ENCODE measurements around the gene DPAGT1.
"Not testable (repeated sequence)": the region's sequence is repeated elsewhere in the genome, so short reads cannot be mapped to it uniquely, and the experiment has no call there.

Gene DPAGT1

DNA sequence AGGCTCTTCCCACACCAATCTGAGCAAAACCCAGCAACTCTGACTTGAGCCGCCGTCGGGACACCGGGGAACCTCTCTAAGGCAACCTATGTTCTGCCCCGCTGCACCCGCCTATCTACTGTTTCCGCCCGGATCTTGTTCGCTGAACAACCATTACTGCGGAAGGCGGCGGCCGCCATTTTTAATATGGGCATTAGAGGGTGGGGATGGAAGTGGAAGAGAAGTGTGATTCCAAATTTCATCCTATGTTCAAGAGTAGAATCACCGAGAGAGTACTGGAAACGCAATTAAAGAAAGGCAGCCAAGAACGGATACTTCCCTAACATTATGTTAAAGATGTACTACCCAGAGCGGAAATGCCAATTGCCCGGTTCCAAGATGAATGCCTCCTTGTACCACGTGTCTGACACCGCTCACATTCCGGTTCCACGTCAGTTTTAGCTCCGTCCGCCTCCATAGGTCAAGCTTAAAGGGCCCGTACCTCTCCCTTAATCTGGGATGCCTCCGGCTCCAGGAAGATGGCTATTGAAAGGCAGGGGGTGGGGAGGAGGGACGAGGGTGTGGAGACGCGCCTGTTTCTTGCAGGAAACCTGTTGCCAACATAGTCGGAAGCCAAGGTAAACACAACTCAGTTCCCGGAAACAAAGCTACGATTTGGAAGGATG lies at the start of gene DPAGT1:
TSS of gene DPAGT1 (minus strand) at position 95 of the 665 bp plus-strand sequence. CDS start 198 bp downstream, outside the sequence.
- DNase-seq (peak; percentile 85), ATAC-seq (peak; percentile 87)

DNA sequence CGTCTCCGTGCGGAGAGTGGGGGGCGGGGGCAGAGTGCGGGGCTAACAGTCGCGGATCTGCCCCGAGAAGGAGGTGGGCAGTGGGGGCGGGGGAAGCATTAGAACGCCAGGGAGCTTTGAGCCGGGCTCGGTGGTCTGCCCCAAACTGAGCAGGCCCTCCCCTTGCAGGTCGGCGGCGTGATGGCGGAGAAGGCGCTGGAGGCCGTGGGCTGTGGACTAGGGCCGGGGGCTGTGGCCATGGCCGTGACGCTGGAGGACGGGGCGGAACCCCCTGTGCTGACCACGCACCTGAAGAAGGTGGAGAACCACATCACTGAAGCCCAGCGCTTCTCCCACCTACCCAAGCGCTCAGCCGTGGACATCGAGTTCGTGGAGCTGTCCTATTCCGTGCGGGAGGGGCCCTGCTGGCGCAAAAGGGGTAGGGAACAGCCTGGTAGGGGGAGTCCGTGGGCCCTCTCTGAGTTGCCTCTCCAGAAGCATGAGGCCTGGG lies 48.2 kb upstream of the DPAGT1 start:
- DNase-seq (no peak), ATAC-seq (no peak)

DNA sequence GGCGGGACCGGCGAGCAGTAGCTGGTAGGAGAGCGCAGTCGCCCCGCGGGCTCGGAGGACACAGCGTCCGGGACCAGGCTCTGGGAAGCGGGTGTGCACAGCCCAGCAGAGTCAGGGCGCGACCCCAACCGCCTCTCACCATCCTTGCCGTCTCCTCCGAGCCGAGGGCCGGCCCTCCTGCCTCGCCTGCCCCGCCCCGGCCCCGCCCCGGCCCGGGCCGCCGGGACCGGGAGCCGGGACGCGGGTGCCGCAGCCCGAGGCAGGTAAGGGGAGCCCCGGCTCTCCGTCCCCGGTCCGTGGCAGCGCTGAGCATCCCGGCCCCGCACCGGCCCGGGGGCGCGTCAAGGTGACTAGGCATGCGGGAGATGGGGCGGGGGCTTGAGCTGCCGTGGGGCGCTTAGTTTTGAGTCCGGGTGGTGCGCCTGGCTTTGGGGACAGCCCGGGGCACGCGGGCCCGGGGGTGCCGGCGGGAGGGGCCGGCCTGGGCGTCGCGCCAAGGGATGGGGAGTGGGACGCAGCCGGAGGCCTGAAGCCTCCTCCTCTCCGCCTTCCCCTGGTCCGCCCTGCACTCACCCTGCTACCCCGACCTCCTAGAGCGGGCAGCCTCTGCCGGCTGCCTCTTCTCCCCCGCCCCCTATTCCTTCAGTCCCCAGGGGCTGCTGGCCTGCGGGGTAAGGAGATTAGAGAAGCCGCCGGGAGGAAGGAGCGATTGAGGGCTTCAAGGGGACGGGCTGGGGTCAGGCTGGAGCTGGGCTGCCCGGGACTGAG lies 47.5 kb upstream of the DPAGT1 start, which contains the start of gene ABCG4:
TSS of gene ABCG4 (plus strand) at position 35 of the 768 bp plus-strand sequence. CDS start 914 bp downstream, outside the sequence.
- DNase-seq, result peak; percentile 25
- ATAC-seq, result peak; percentile 67

DNA sequence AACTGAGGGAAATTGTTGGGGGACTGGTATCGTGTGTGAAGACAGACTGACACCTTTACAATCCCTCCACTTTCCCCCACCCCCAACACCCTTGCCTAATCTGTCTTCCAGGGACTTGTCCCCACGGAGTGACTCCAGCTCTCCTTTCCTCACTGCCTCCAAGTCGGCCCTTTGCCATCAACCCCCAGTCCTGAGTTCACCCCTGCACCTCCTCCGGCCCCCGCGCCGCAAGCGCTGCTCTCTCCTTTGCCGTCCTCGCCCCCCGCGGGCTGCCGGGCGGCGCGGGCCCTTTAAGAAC lies 47.0 kb upstream of the DPAGT1 start:
- no peak for ATAC-seq
- no peak for DNase-seq

DNA sequence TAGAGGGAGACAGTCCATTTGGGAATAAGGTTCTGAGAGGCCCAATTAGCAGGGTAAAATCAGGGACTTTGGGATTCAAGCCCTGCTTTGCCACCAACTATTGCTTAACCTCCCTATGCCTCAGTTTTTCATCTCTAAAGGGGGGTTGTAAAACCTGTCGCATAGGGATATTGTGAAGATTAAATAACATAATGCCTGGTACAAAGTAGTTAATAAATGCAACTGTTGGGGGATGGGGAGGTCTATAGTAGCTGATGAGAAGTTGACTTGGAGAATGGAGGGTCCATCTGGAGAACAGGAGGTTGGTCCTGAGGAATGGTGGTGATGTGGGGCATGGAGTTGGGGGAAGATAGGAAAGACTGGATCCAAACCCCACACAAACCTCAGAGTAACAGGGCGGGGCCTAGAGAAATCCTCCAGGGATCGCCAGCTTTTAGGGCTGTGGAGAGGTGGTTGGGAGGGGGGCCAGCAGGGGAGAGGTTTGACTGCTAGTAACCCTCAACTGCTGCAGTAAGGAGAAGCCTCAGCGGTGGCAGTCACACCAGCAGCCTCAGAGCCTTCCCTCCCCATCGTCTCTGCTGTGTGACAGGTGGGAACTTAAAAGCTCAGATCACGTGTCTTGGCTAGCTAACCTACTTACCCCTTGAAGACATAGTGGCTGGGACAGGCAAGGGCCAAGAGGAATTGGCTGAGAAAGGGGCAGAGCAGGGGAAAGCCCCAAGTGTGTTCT lies 46.1 kb upstream of the DPAGT1 start:
- DNase-seq (no peak), ATAC-seq (no peak)

DNA sequence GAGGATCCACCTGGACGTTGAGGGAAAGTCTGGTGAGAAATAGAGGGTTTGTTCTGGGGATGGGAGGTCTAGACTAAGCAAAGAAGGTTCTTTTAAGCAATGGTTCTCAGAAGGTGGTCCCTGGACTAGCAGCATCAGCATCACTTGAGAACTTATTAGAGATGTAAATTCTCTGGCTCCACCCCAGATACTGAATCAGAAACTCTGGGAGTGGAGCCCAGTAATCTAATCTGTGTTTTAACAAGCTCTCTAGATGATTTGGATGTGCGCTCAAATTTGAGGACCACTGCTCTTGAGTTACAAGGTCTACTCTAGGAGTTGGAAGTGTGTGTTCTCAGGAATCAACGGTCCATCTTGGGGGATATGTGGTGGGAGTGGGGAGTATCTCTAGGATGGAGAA lies 43.9 kb upstream of the DPAGT1 start:
- no peak for DNase-seq
- ATAC-seq, result no peak

DNA sequence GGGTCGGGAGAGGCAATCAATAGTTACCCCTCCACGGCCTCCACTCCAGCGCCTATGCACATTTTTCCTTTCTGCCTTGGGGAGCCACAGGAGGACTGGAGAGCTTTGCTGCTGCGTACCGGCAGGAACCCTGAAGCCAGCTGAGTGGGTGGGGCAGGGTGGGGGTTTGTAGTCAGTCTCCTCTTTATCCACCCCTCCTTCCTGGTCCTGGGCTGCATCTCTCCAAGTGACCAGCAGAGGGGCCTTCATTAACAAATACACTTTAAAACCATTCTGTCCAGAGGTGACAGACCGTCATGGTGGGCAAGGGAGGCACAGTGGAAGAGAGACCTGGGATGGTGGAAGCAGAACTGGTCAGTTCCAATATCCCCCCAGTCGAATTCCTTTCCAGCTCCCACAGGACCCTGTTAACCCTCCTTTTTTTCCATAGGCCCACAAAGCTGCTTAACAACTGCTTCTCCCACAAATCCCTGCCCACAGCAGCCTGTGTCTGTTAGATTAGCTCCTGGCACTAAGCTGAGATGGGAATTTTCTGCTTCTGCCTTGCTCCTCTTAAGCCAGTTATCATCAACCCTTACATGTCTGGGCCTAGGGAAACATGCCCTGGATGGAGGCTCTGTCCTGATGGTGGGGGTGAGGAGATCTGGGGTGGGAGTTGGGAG lies 43.3 kb upstream of the DPAGT1 start:
- no peak for ATAC-seq
- peak; percentile 29 for DNase-seq

DNA sequence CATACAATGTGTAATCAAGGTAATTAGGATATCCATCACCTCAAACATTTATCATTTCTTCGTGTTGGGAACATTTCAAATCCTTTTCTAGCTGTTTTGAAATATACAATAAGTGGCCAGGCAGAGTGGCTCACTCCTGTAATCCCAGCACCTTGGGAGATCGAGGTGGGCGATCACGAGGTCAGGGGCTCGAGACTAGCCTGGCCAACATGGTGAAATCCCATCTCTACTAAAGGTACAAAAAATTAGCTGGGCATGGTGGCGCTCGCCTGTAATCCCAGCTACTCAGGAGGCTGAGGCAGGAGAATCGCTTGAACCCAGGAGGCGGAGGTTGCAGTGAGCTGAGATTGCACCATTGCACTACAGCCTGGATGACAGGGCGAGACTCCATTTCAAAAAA lies 37.6 kb upstream of the DPAGT1 start:
- ATAC-seq, DNase-seq: not testable (repeated sequence)

DNA sequence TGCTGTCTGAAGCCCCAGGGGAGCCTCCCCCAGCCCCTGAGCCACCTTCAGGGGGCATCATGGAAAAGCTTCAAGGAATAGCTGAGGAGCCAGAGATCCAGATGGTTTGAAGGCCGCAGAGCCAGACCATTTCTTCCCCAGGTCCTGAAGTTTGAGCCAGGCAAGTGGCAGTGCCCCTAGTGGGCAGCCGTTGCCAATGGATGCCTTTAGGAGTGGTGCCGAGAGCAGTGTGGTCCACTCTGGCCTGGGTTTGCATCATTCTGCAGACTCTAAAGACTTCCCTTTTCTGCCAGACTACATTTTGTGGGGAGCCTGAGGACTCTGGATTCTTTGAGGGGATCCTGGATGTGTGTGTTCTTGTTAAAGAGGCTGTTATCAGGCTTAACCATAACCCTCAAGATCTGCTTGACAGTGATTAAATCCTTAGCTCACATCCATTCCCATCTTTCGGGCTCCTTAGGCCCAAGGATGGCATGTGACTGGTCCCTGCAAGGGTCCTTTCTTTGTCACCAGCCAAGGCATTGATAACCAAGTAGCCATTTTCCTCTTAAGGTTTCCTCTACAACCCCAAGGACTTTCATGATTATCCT lies 32.8 kb upstream of the DPAGT1 start:
- ATAC-seq (peak; percentile 36), DNase-seq (no peak)

DNA sequence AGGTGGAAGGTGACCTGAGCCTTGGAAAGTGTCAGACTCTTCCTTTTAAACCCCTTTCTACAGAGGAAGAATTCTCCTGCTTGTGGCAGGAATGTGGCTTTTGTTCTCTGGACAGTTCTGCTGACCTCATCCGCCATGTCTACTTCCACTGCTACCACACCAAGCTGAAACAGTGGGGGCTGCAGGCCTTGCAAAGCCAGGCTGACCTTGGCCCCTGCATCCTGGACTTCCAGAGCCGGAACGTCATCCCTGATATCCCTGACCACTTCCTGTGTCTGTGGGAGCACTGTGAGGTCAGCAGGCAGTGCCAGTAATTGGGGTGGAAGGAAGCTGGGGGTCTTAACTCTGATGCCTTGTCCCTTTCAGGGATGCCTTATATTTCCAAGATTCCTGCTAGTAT lies 29.0 kb upstream of the DPAGT1 start:
- DNase-seq (no peak), ATAC-seq (no peak)

DNA sequence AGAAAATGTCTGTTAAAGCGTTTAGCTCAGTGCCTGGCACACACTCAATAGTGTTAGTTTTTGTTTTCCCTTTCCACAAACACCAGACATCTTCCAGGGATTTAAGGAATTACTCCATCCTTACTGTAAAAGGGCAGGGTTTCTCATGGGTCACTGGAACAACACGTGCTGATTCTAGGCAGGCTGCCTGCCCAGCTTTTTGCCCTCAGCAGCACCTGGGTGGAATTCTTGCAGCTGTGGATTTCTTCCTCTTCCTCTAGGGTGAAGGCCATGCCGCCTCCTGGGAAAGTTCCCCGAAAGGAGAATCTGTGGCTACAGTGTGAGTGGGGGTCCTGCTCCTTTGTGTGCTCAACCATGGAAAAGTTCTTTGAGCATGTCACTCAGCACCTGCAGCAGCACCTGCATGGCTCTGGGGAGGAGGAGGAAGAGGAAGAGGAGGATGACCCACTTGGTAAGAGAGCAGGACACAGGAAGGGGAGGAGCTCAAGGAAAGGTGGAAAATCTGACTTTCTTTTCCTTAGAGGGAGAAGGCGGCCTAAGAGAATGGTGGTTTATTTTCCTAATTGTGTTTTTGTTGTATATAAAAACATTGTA lies 25.1 kb upstream of the DPAGT1 start:
- DNase-seq (no peak), ATAC-seq (peak; percentile 49)

DNA sequence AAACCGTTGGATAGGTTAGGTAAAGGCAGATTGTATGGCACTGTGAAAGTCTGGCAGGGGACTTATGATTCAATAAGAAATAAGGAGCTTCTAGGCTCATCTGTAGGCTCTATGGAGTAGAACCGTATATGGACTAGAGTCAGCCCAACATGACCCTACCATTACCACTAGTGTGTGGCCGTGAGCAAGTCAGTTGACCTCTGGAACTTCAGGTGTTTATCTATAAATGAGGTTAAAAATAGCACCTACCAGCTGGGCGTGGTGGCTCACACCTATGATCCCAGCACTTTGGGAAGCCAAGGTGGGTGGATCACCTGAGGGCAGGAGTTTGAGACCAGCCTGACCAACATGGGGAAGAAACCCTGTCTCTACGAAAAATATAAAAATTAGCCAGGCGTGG lies 24.2 kb upstream of the DPAGT1 start:
- DNase-seq (no peak), ATAC-seq (no peak)

DNA sequence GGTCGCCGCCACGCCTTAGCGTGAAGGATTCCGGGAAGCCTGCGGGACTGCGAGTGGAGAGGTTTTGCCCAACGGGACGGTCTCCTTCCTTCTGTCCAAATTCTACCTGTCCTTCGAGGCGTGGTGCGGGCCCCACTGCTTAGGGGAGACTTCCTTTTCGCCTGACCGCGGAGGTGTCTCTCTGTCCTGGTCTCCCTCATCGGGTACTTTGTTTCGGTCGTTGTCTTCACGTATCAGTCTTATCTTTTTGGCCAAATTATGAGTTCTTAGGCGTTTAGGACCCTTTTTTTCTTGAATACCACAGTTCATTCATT lies 20.1 kb upstream of the DPAGT1 start:
- no peak for ATAC-seq

DNA sequence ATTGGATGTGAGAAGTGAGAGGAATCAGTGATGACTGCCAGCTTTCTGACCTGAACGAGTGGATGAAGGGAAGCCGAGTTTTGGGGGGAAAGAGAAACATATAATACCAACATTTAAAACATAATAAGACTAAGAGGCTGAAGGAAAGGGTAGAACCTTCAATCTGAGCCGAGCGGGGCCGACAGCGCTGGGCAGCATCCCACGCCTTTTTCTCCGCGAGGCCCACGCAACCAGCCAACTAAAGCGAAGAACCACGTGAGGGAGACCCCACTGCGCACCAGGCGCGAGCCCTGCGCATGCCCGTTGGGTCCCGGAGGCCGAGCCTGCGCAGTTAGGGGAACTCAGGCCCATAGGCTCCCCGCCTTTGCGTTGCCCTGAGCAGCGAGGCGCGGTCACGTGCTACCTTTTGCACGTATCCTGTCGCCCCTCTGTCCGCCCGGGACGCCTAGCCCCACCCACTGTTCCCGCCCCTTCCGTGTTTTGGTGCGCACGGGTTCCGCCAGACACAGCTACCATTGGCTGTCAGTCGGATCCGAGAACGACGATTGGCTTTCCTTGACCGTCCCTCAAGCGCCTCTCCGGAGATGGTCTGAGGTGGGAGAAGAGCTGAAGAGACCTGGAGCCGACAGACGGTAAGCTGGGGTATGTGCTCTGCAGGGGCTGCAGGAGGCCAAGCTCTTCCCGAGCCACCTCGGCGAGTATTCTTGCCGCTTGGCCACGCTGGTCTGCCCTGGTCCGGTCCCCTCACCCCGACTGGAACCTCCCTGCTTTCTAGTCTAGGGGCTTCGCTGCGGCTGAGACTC lies 19.6 kb upstream of the DPAGT1 start, which contains the start of gene HINFP:
TSS of gene HINFP (plus strand) at position 573 of the 803 bp plus-strand sequence. CDS start 5,365 bp downstream, outside the sequence.
- ATAC-seq, result peak; percentile 99

More for the DNA sequence above, 20.1 kb upstream of the DPAGT1 start:
- no peak for DNase-seq

DNA sequence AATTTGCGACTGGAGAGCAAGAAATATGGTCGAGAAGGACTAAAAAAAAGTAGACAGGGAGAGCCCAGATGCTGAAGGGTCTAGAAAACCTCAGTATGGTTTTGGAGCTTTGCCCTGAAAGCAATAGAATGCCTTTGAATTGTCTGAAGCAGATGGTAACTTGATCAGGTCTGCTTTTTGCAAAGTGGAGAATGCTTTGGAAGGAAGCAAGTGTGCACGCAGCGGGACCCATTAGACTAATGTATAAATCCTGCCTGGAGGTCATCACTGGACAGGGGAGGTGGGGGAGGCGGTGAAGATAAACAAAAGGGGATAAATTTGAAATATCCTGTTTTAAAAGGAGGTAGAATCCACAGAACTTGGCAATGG lies 19.0 kb upstream of the DPAGT1 start:
- DNase-seq (no peak), ATAC-seq (no peak)

More for the DNA sequence above, 19.6 kb upstream of the DPAGT1 start, which contains the start of gene HINFP:
- DNase-seq, result peak; percentile 100

DNA sequence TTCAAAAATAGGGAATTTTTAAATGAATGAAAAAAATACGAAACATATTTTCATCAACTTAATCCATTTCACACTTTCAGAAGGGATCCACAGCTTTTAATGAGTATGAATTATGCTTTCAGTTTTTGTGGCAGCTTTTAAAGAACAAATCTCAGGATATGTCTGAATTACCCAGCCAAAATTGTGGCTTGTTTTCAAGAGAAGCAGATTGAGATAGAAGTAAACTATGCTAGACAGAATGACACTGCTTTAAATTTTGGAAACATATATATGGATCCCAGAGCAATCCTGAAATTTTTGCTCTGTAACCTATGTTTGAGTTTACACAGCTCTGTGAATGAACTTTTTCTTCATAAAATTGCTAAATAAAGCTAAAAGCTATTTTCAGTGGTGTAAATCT lies 17.3 kb upstream of the DPAGT1 start:
- ATAC-seq, result no peak
- no peak for DNase-seq

DNA sequence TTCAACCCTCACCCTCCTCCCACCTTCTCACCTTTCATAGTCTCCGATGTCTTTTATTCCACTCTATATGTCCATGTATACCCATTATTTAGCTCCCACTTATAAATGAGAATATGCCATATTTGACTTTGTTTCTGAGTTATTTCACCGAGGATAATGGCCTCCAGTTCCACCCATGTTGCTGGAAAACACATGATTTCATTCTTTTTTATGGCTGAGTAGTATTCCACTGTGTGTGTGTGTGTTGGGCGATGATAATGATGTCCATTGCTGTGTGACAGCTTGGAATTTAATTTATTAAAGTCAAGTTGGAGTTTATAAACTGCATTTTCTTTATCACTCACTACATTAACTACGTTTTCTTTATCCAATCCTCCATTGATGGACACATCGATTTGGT lies 16.6 kb upstream of the DPAGT1 start:
- ATAC-seq, result no peak
- DNase-seq, result no peak

DNA sequence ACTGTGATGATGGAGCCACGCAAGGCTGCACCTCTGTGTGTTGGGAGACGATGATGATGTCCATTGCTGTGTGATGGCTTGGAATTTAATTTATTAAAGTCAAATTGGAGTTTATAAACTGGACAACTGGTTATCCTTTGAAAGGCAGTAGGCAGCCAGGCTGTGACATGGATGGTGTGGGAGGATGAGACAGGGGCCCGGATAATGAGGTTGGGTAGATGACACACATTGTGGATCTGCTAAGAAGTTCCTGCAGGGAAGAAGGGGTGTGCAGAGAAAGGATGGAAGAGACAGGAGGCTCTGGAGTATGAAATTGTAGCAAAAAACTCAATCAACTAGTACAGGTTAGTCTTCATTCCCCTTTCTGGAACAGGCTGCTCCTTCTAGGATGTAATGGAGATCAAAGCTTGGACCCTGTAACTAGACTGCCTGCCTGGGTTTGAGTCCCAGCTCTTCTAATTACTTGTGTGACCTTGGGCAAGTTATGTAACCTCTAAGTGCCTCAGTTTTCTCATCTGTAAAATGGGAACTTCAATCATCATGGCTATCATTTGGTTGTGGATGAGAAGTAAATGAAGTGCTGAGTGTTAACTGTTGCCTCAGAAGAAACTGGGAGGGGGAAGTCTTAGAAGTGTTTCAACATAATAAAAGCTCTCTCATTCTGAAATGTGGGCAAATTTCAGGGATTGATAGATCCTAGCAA lies 15.5 kb upstream of the DPAGT1 start:
- ATAC-seq (no peak), DNase-seq (no peak)

DNA sequence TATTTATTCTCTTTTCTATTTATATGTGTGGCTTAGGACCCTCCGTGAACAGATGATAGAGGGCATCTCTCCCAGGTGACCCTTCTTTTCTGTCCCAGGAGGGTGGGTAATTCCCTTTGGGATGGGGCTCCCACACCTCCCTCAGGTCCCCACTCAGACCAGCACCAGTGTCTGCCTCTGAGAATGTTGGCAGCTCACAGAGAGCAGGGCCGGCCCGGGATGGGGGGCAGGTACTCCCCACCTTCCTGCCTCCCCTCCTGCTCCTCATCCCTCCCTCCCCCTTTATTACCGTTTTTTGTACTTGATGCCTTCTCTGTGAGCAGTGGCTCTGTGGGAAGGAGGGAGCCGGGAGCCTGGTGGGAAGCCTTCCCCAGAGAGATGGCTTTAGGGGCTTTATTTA lies 14.9 kb upstream of the DPAGT1 start:
- no peak for DNase-seq

DNA sequence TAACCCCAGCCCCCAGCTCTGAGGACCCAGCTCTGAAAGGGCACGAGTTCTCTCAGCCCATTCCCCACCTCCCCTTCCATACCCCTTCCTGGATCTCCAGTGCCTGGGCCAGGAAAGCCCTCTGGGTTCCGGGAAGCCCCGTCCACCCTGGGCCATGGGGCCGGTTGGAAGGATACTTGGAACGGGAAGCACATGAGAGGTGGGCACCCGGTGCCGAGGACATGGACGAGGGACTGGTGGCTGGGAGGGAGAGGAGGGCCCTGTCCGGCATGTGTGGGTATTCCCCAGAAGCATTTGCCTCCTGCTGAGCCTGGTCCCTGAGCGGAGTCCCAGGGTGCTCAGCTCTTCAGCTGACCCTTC lies 14.6 kb upstream of the DPAGT1 start:
- ATAC-seq, result no peak
- no peak for DNase-seq

More for the DNA sequence above, 14.9 kb upstream of the DPAGT1 start:
- no peak for ATAC-seq

All from stimulated activated naive CD8-positive, alpha-beta T cell treated with anti-CD3 and anti-CD28 coated beads, Interleukin-15, Interleukin-2, amounts not matched to agents 100 U/mL and 50 U/mL, for 24 hours (primary cell).